ENCODE measurements around the gene DGKQ.

GRCh38 chr4:999882-1000425 lies 26.6 kb upstream of the DGKQ start:
- TF ChIP-seq CTCF (IDR thresholded peaks at IDR 0.05; ENCODE audit: insufficient read depth, low read length, poor library complexity, severe bottlenecking) (no peak), EZH2phosphoT487 (conservative IDR thresholded peaks at IDR 0.05; ENCODE audit: low read length) (no peak)

Data from SU-DHL-6 (cell line).